ENCODE results near the gene GOLGA3.
A peak's percentile ranks its signal among the peaks of the same experiment; 100 is the strongest.
"Not testable (repeated sequence)": the region's sequence is repeated elsewhere in the genome, so short reads cannot be mapped to it uniquely, and the experiment has no call there.

GOLGA3 gene

DNA sequence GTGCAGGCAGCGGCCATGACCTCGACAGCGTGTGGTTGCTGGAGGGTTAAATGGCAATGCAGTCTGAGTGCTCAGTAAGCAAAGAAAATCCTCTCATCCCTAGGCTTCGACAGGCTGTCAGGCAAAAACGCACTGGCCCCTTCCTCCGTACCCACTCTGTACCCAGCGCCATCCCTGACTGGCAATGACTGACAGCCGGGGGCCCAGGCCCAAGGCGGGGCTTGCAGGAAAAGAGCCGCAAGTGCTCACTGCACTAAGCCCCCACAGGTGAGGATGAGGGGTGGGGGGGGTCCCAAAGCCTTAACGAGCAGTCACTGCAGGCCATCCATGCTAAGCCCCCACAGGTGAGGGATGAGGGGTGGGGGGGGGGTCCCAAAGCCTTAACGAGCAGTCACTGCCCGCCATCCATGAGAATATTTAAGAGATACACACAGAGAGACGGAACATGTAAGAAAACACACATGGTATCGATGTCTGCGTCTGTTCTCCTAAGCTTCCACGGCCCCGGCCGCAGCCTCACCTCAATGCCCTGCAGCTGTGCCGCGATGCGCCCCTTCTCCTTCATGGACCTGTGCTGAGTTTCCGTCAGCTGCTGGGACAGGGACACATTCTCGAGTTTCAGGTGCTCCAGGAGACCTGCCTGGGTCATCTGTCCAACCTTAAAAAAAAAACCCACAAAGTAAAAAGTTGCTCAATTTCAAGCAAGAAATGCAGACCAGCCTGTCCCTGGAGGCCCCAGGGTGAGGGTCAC, 30.7 kb downstream of the GOLGA3 start:
- H3K4me1 ChIP-seq (ENCODE audit: control insufficient read depth in 2 of 2, insufficient read depth in 1 of 2, low read depth in 1 of 2, low read length in 2 of 2): no peaks in the 10 kb centered on the region
- H3K18ac ChIP-seq (ENCODE audit: low read length): no peak overlapping the region
- no peak overlapping the region for H2AK5ac ChIP-seq (ENCODE audit: low read depth, low read length)
- WGBS, 2 donors (ENCODE audit: extremely low coverage in 2 of 2, insufficient read length in 2 of 2, insufficient replicate concordance in 1 of 2): no CpG with 5 or more reads among the region's 24 CpGs
- no peak overlapping the region for H3K14ac ChIP-seq (ENCODE audit: low read length)
- peaks cover 4% of the 10 kb centered on the region for H3K79me1 ChIP-seq (ENCODE audit: low read depth, low read length)
- H4K8ac ChIP-seq (ENCODE audit: low read depth, low read length): no peak overlapping the region
- H2BK120ac ChIP-seq (ENCODE audit: low read depth, low read length): no peak overlapping the region
- no peak overlapping the region for H4K91ac ChIP-seq (ENCODE audit: low read depth, low read length, poor library complexity)
- H3K27ac ChIP-seq (replicated peaks; ENCODE audit: low read length): no peak overlapping the region
- DNase-seq (ENCODE audit: low spot score): no peak
- H3K9me3 ChIP-seq (replicated peaks in 1 of 2; ENCODE audit: control insufficient read depth in 2 of 2, insufficient read depth in 1 of 2, low read depth in 1 of 2, low read length in 2 of 2): peaks cover 0 to 3% of the 10 kb centered on the region in 2 donors
- no peak overlapping the region for H3K9ac ChIP-seq (ENCODE audit: low read depth, low read length, poor library complexity)
- H2AFZ ChIP-seq (ENCODE audit: low read length): no peak overlapping the region
- no peak overlapping the region for H2BK12ac ChIP-seq (ENCODE audit: low read length)
- no peak overlapping the region for H3K4ac ChIP-seq (ENCODE audit: low read length)
- H3K23ac ChIP-seq (ENCODE audit: low read depth, low read length, poor library complexity): no peak overlapping the region
- no peak overlapping the region for H2BK5ac ChIP-seq (ENCODE audit: low read length)
- H3K4me3 ChIP-seq (ENCODE audit: low read length in 2 of 2): no peak overlapping the region
- H3K27me3 ChIP-seq (ENCODE audit: control insufficient read depth in 3 of 3, insufficient read depth in 3 of 3, low read depth in 1 of 3, low read length in 3 of 3): no peaks in the 10 kb centered on the region
- no peak overlapping the region for H2BK15ac ChIP-seq (ENCODE audit: low read length)
- peaks cover 50 to 91% of the 10 kb centered on the region in 2 donors for H3K36me3 ChIP-seq (replicated peaks in 1 of 2; ENCODE audit: control insufficient read depth in 2 of 2, insufficient read depth in 2 of 2, low read length in 2 of 2)
- H3K4me2 ChIP-seq (ENCODE audit: insufficient read depth, low read length, poor library complexity, severe bottlenecking): no peak overlapping the region

GRCh38 chr12:132795847-132796246, 32.8 kb downstream of the GOLGA3 start:
- Histone ChIP-seq H3K79me1 (ENCODE audit: low read depth, low read length) (peaks cover 4% of the 10 kb centered on the region), H3K36me3 (replicated peaks in 1 of 2; ENCODE audit: control insufficient read depth in 2 of 2, insufficient read depth in 2 of 2, low read length in 2 of 2) (peaks cover 41 to 87% of the 10 kb centered on the region in 2 donors), H3K4me3 (ENCODE audit: low read length in 2 of 2) (no peak overlapping the region), H3K4me1 (ENCODE audit: control insufficient read depth in 2 of 2, insufficient read depth in 1 of 2, low read depth in 1 of 2, low read length in 2 of 2) (no peaks in the 10 kb centered on the region), H2BK5ac (ENCODE audit: low read length) (no peak overlapping the region), H2BK12ac (ENCODE audit: low read length) (no peak overlapping the region), H3K27me3 (ENCODE audit: control insufficient read depth in 3 of 3, insufficient read depth in 3 of 3, low read depth in 1 of 3, low read length in 3 of 3) (no peaks in the 10 kb centered on the region), H3K4ac (ENCODE audit: low read length) (no peak overlapping the region), H3K9me3 (replicated peaks in 1 of 2; ENCODE audit: control insufficient read depth in 2 of 2, insufficient read depth in 1 of 2, low read depth in 1 of 2, low read length in 2 of 2) (peaks cover 0 to 9% of the 10 kb centered on the region in 2 donors), H3K18ac (ENCODE audit: low read length) (no peak overlapping the region), H3K4me2 (ENCODE audit: insufficient read depth, low read length, poor library complexity, severe bottlenecking) (no peak overlapping the region), H3K9ac (ENCODE audit: low read depth, low read length, poor library complexity) (no peak overlapping the region), H4K8ac (ENCODE audit: low read depth, low read length) (no peak overlapping the region), H2AFZ (ENCODE audit: low read length) (no peak overlapping the region), H2BK120ac (ENCODE audit: low read depth, low read length) (no peak overlapping the region), H4K91ac (ENCODE audit: low read depth, low read length, poor library complexity) (no peak overlapping the region), H2AK5ac (ENCODE audit: low read depth, low read length) (no peak overlapping the region), H3K14ac (ENCODE audit: low read length) (no peak overlapping the region), H3K23ac (ENCODE audit: low read depth, low read length, poor library complexity) (no peak overlapping the region), H3K27ac (replicated peaks; ENCODE audit: low read length) (no peak overlapping the region), H2BK15ac (ENCODE audit: low read length) (no peak overlapping the region)
- DNase-seq (ENCODE audit: low spot score): no peak
- WGBS, 2 donors (ENCODE audit: extremely low coverage in 2 of 2, insufficient read length in 2 of 2, insufficient replicate concordance in 1 of 2): no CpG with 5 or more reads among the region's 14 CpGs

DNA sequence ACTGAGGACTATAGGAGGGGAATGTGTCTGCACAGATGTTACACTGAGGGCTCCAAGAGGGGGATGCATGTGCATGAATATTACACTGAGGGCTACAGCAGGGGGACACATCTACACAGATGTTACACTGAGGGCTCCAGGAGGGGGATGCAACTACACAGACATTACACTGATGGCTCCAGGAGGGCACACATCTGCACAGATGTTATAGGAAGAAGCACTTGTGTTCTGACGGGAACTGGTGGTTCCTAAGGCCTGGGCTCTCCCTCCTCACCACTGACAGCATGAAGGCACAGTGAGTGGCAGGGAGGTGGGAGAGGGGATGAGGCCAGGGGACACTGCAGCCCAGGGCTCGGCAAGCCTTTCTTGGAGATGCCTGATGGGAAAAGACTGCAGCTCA, 36.7 kb downstream of the GOLGA3 start:
- not testable (repeated sequence) for H2BK120ac ChIP-seq (ENCODE audit: low read depth, low read length); H4K8ac ChIP-seq (ENCODE audit: low read depth, low read length); H3K27ac ChIP-seq (replicated peaks; ENCODE audit: low read length); H3K27me3 ChIP-seq (ENCODE audit: control insufficient read depth in 3 of 3, insufficient read depth in 3 of 3, low read depth in 1 of 3, low read length in 3 of 3); H3K9me3 ChIP-seq (replicated peaks in 1 of 2; ENCODE audit: control insufficient read depth in 2 of 2, insufficient read depth in 1 of 2, low read depth in 1 of 2, low read length in 2 of 2); H3K9ac ChIP-seq (ENCODE audit: low read depth, low read length, poor library complexity); H3K4ac ChIP-seq (ENCODE audit: low read length); H2AFZ ChIP-seq (ENCODE audit: low read length); H3K4me2 ChIP-seq (ENCODE audit: insufficient read depth, low read length, poor library complexity, severe bottlenecking); H3K23ac ChIP-seq (ENCODE audit: low read depth, low read length, poor library complexity); H2AK5ac ChIP-seq (ENCODE audit: low read depth, low read length); H2BK5ac ChIP-seq (ENCODE audit: low read length); H4K91ac ChIP-seq (ENCODE audit: low read depth, low read length, poor library complexity); H3K79me1 ChIP-seq (ENCODE audit: low read depth, low read length); DNase-seq (ENCODE audit: low spot score); H3K4me1 ChIP-seq (ENCODE audit: control insufficient read depth in 2 of 2, insufficient read depth in 1 of 2, low read depth in 1 of 2, low read length in 2 of 2); H3K4me3 ChIP-seq (ENCODE audit: low read length in 2 of 2); H2BK15ac ChIP-seq (ENCODE audit: low read length); H2BK12ac ChIP-seq (ENCODE audit: low read length); H3K18ac ChIP-seq (ENCODE audit: low read length)
- peaks cover 32 to 72% of the 10 kb centered on the region in 2 donors for H3K36me3 ChIP-seq (replicated peaks in 1 of 2; ENCODE audit: control insufficient read depth in 2 of 2, insufficient read depth in 2 of 2, low read length in 2 of 2)
- no CpG with 5 or more reads among the region's 2 CpGs for WGBS, 2 donors (ENCODE audit: extremely low coverage in 2 of 2, insufficient read length in 2 of 2, insufficient replicate concordance in 1 of 2)
- H3K14ac ChIP-seq (ENCODE audit: low read length): peak overlapping the region; percentile 47

GRCh38 chr12:132789099-132789471, 39.6 kb downstream of the GOLGA3 start:
- no peak overlapping the region for H2AFZ ChIP-seq (ENCODE audit: low read length)
- H4K91ac ChIP-seq (ENCODE audit: low read depth, low read length, poor library complexity): no peak overlapping the region
- no peak overlapping the region for H2BK15ac ChIP-seq (ENCODE audit: low read length)
- H3K27me3 ChIP-seq (ENCODE audit: control insufficient read depth in 3 of 3, insufficient read depth in 3 of 3, low read depth in 1 of 3, low read length in 3 of 3): no peaks in the 10 kb centered on the region
- no peak overlapping the region for H2BK120ac ChIP-seq (ENCODE audit: low read depth, low read length)
- no peak overlapping the region for H3K14ac ChIP-seq (ENCODE audit: low read length)
- H3K9ac ChIP-seq (ENCODE audit: low read depth, low read length, poor library complexity): peak overlapping the region; percentile 70
- H3K4ac ChIP-seq (ENCODE audit: low read length): no peak overlapping the region
- no peak overlapping the region for H3K4me2 ChIP-seq (ENCODE audit: insufficient read depth, low read length, poor library complexity, severe bottlenecking)
- no CpG with 5 or more reads among the region's 21 CpGs for WGBS, 2 donors (ENCODE audit: extremely low coverage in 2 of 2, insufficient read length in 2 of 2, insufficient replicate concordance in 1 of 2)
- H3K23ac ChIP-seq (ENCODE audit: low read depth, low read length, poor library complexity): peak overlapping the region; percentile 91
- H2BK5ac ChIP-seq (ENCODE audit: low read length): no peak overlapping the region
- H2BK12ac ChIP-seq (ENCODE audit: low read length): peak overlapping the region; percentile 22
- no peak overlapping the region for H3K27ac ChIP-seq (replicated peaks; ENCODE audit: low read length)
- H2AK5ac ChIP-seq (ENCODE audit: low read depth, low read length): no peak overlapping the region
- H3K9me3 ChIP-seq (replicated peaks in 1 of 2; ENCODE audit: control insufficient read depth in 2 of 2, insufficient read depth in 1 of 2, low read depth in 1 of 2, low read length in 2 of 2): peaks cover 3 to 9% of the 10 kb centered on the region in 2 donors
- H3K36me3 ChIP-seq (replicated peaks in 1 of 2; ENCODE audit: control insufficient read depth in 2 of 2, insufficient read depth in 2 of 2, low read length in 2 of 2): peaks cover 37 to 71% of the 10 kb centered on the region in 2 donors
- H4K8ac ChIP-seq (ENCODE audit: low read depth, low read length): no peak overlapping the region
- peaks cover 8% of the 10 kb centered on the region for H3K79me1 ChIP-seq (ENCODE audit: low read depth, low read length)
- no peak overlapping the region for H3K18ac ChIP-seq (ENCODE audit: low read length)
- DNase-seq (ENCODE audit: low spot score): no peak
- H3K4me1 ChIP-seq (ENCODE audit: control insufficient read depth in 2 of 2, insufficient read depth in 1 of 2, low read depth in 1 of 2, low read length in 2 of 2): no peaks in the 10 kb centered on the region
- no peak overlapping the region for H3K4me3 ChIP-seq (ENCODE audit: low read length in 2 of 2)

All from neuronal stem cell (in vitro differentiated cells).